HG02798 (cell line): ENCODE data around the gene COL6A3.
"Not testable (repeated sequence)": the region's sequence is repeated elsewhere in the genome, so short reads cannot be mapped to it uniquely, and the experiment has no call there.

Source experiments
- ATAC-seq: cut with Tn5 transposase; IDR thresholded peaks from one replicate; pipeline ENCODE4 v1.9.1; 2021; ENCODE audit warnings: mild to moderate bottlenecking; ENCODE audit not compliant: unreplicated experiment, poor library complexity

The COL6A3 gene

GRCh38 chr2:237304763-237305514, 109.0 kb downstream of the COL6A3 start:
- ATAC-seq, result no peak

- not testable (repeated sequence) for ATAC-seq
These were observed 110.7 kb downstream of the COL6A3 start for GRCh38 chr2:237303244-237303643.

- no peak for ATAC-seq
These were observed 112.4 kb downstream of the COL6A3 start for GRCh38 chr2:237301595-237301994.

- ATAC-seq, result no peak
These were observed 113.2 kb downstream of the COL6A3 start for GRCh38 chr2:237300739-237301138.

- no peak for ATAC-seq
These were observed 114.1 kb downstream of the COL6A3 start for GRCh38 chr2:237299906-237300305.

- no peak for ATAC-seq
These were observed 115.5 kb downstream of the COL6A3 start for GRCh38 chr2:237298151-237299118.

GRCh38 chr2:237297421-237298150, 116.4 kb downstream of the COL6A3 start:
- ATAC-seq, result no peak

- ATAC-seq, result no peak
These were observed 117.2 kb downstream of the COL6A3 start for GRCh38 chr2:237296756-237297155.

- ATAC-seq, result no peak
These were observed 118.0 kb downstream of the COL6A3 start for GRCh38 chr2:237295889-237296480.

GRCh38 chr2:237294460-237294859, 119.5 kb downstream of the COL6A3 start:
- no peak for ATAC-seq

- no peak for ATAC-seq
These were observed 120.0 kb downstream of the COL6A3 start for GRCh38 chr2:237293978-237294377.

GRCh38 chr2:237291138-237291792, 122.7 kb downstream of the COL6A3 start:
- ATAC-seq, result no peak

GRCh38 chr2:237290261-237290660, 123.7 kb downstream of the COL6A3 start:
- no peak for ATAC-seq

GRCh38 chr2:237289139-237289538, 124.8 kb downstream of the COL6A3 start:
- ATAC-seq, result no peak

GRCh38 chr2:237287872-237288271, 126.1 kb downstream of the COL6A3 start:
- no peak for ATAC-seq

GRCh38 chr2:237283131-237283928, 130.6 kb downstream of the COL6A3 start:
- no peak for ATAC-seq

GRCh38 chr2:237282568-237283128, 131.3 kb downstream of the COL6A3 start:
- no peak for ATAC-seq

- no peak for ATAC-seq
These were observed 132.1 kb downstream of the COL6A3 start for GRCh38 chr2:237281836-237282306.
